Measurements from ENCODE around the gene PAX8. TPM values are rescaled to one million over a fixed set of nuclear protein-coding genes. Genes with fewer than 3 reads are reported as not detected.

PAX8 gene
- total RNA-seq, 1 donor from 2014 or later, result not detected

DNA sequence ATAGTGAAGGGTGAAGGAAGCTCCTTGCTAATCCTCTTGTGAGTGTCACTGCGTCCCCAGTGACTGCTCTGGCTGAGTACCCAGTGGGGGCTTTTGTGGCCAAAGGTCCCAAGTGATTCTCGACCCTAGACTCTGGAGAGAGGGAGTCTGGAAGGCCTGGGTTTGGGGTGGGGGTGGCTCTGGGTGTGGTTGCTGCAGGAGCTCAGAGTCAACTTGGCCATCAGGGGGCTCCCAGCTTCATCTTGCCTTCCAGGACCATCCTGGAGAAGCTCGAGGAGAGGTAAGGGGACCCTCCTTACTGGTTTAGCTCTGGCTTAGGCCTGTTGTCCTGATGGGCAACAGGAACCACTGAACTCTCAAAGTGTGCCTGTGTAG lies 104.4 kb downstream of the PAX8 start:
- no peaks in the 10 kb centered on the region for H3K36me3 ChIP-seq (ENCODE audit: control insufficient read depth, insufficient read depth, low read length)
- FAIRE-seq (no peak), DNase-seq (ENCODE audit: low read depth) (no peak)
- H3K27me3 ChIP-seq (ENCODE audit: control insufficient read depth, insufficient read depth, low read length), result no peaks in the 10 kb centered on the region
- H3K4me3 ChIP-seq (ENCODE audit: low read depth, low read length), result no peak overlapping the region
- TF ChIP-seq, protein P1, sequence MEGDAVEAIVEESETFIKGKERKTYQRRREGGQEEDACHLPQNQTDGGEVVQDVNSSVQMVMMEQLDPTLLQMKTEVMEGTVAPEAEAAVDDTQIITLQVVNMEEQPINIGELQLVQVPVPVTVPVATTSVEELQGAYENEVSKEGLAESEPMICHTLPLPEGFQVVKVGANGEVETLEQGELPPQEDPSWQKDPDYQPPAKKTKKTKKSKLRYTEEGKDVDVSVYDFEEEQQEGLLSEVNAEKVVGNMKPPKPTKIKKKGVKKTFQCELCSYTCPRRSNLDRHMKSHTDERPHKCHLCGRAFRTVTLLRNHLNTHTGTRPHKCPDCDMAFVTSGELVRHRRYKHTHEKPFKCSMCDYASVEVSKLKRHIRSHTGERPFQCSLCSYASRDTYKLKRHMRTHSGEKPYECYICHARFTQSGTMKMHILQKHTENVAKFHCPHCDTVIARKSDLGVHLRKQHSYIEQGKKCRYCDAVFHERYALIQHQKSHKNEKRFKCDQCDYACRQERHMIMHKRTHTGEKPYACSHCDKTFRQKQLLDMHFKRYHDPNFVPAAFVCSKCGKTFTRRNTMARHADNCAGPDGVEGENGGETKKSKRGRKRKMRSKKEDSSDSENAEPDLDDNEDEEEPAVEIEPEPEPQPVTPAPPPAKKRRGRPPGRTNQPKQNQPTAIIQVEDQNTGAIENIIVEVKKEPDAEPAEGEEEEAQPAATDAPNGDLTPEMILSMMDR (IDR thresholded peaks at IDR 0.05; ENCODE audit: insufficient read depth, low read length, severe bottlenecking), result no peak

DNA sequence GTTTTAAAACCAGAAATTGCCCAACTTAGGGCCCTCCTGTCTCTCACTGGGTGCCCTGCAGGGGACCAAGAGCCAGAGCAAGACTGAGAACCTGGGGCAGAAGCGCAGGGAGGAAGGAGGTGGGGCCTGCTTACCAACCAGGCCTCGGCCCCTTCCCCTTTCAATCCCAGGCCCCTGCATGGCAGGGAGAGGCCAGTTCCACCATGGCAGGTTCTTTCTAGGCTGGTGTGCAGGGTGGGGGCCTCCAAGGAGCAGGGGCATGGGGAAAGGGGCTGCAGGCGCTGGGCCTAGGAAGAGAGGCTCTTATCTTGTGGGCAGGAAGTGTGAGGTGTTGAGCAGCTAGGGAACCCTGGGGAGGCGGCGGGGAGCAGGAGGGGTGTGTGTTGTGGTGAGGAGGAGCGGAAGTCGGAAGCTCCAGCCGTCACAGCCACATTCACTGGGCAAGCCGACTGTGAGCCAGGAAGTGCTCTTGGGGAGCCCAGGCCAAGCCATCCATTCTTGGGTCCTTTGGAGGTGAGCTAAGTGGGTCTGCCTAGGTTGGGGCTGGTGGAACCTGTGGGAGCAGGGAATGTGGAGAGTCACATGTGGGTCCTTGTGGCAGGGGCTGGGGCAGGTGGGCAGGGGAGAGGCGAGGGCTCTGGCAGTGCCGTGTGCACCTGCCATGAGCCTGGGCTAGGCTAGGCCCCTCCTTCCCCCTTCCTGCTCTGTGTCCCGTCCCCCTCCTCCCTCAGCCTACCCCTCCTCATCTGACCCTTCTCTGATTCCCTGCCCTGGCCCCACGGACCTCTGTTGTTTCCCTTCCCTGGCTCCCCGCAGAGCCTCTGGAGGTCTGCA lies 105.0 kb downstream of the PAX8 start, which contains the start of gene PSD4:
TSS of gene PSD4 (plus strand) at position 430 of the 834 bp plus-strand sequence. CDS start 8,486 bp downstream, outside the sequence.
- TF ChIP-seq, protein P1 (IDR thresholded peaks at IDR 0.05; ENCODE audit: insufficient read depth, low read length, severe bottlenecking), result no peak
- Histone ChIP-seq H3K27me3 (ENCODE audit: control insufficient read depth, insufficient read depth, low read length) (no peaks in the 10 kb centered on the region), H3K4me3 (ENCODE audit: low read depth, low read length) (no peak within 1 kb of the TSS), H3K36me3 (ENCODE audit: control insufficient read depth, insufficient read depth, low read length) (peaks cover 2% of the 10 kb centered on the region)
- no peak for FAIRE-seq
- no peak for DNase-seq (ENCODE audit: low read depth)

DNA sequence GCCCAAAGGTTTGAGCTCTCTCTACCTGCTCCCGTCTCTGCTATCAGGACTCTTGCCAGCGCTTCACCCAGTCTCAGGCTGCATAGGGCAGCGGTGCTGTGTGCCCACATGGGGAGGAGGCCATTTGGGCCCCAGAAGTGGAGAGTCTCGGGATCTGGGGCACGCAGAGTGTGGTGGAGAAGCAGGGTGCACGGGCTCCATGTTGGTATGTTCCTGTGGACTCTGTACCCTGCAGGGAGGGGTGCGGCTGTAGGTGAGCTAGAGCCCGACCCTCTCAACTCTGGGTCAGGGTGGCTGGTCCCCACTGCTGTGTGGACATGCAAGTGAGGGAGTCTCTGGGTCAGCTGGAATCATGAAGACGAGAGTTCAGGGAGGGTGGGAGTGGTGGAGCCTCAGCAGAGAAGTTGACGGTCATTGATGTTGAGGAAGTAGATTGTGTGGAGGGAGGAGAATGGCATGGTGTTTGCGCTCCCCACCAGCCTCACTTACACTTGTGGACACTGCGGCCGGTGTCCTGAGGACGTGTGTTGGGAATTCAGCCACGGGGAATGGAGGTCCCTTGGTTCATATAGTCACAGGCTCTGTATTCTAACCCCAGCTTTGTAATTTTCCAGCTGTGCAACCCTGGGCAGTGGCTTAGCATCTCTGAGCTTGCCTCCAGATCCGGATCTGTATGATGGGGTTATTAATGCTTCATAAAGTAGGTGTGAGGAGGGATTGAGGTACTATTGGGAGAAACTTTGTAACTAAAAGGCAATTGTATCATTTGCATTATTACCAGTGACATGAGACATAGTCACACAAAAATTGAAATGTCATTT lies 105.8 kb downstream of the PAX8 start:
- no peaks in the 10 kb centered on the region for H3K27me3 ChIP-seq (ENCODE audit: control insufficient read depth, insufficient read depth, low read length)
- no peak overlapping the region for H3K4me3 ChIP-seq (ENCODE audit: low read depth, low read length)
- H3K36me3 ChIP-seq (ENCODE audit: control insufficient read depth, insufficient read depth, low read length), result peaks cover 2% of the 10 kb centered on the region
- TF ChIP-seq, protein P1 (IDR thresholded peaks at IDR 0.05; ENCODE audit: insufficient read depth, low read length, severe bottlenecking), result no peak
- DNase-seq (ENCODE audit: low read depth) (no peak), FAIRE-seq (no peak)

DNA sequence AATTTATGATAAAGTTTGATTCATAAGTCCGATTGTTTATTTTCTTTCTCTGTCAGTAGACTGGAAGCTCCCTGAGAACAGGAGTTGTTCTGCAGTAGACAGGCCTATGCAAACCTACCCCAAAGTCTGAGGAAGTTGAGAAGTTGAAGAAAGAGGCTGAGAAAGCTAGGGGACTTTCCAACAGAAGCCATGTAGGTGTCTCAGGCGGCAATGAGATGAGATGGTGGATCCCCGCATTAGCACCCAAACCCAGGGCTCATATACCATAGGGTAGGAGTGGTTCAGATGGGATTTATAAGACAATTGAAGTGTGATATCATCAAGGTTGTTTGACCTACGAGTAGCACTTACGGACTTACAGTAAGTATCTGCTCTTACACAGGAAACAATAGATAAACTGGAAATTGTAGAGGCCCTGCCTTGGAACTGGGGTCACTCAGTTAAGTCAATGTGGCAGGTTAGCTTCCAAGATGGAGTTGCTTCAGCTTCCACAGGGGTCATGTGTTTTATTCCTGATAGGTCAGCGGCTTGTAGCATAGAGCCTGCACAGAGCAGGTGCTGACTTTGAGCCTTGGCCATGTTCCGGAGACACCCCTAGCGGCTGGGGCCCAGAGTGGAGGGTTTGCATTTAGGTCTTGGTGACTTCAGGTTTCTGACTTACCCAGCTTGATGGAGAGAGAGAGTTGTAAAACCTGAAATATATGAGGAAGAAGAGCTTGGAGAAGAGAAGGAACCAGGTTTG lies 107.2 kb downstream of the PAX8 start:
- Histone ChIP-seq H3K27me3 (ENCODE audit: control insufficient read depth, insufficient read depth, low read length) (no peaks in the 10 kb centered on the region), H3K36me3 (ENCODE audit: control insufficient read depth, insufficient read depth, low read length) (peaks cover 3% of the 10 kb centered on the region), H3K4me3 (ENCODE audit: low read depth, low read length) (no peak overlapping the region)
- DNase-seq (ENCODE audit: low read depth), result no peak
- TF ChIP-seq, protein P1 (IDR thresholded peaks at IDR 0.05; ENCODE audit: insufficient read depth, low read length, severe bottlenecking), result no peak
- no peak for FAIRE-seq

DNA sequence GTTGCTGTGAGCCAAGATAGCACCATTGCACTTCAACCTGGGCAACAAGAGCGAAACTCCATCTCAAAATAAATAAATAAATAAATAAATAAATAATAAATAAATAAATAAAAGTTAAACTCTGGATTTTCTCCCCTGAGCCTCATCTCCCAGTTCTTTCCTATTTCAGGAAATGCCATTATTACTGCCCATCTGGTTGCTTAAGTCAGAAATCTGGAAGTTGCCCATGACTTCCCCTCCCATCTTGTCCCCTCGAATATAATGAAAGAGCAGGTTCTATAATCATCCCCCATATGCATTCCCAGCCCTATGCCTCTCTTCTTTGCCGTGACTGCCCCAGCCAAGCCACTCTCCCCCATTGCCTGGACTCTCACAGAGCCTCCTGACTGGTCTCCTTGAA lies 109.1 kb downstream of the PAX8 start:
- no peaks in the 10 kb centered on the region for H3K27me3 ChIP-seq (ENCODE audit: control insufficient read depth, insufficient read depth, low read length)
- H3K36me3 ChIP-seq (ENCODE audit: control insufficient read depth, insufficient read depth, low read length), result peaks cover 3% of the 10 kb centered on the region
- DNase-seq (ENCODE audit: low read depth), result no peak
- FAIRE-seq, result no peak
- H3K4me3 ChIP-seq (ENCODE audit: low read depth, low read length), result no peak overlapping the region
- TF ChIP-seq, protein P1 (IDR thresholded peaks at IDR 0.05; ENCODE audit: insufficient read depth, low read length, severe bottlenecking), result no peak
